Measurements from ENCODE around the gene LRPAP1.

DNA sequence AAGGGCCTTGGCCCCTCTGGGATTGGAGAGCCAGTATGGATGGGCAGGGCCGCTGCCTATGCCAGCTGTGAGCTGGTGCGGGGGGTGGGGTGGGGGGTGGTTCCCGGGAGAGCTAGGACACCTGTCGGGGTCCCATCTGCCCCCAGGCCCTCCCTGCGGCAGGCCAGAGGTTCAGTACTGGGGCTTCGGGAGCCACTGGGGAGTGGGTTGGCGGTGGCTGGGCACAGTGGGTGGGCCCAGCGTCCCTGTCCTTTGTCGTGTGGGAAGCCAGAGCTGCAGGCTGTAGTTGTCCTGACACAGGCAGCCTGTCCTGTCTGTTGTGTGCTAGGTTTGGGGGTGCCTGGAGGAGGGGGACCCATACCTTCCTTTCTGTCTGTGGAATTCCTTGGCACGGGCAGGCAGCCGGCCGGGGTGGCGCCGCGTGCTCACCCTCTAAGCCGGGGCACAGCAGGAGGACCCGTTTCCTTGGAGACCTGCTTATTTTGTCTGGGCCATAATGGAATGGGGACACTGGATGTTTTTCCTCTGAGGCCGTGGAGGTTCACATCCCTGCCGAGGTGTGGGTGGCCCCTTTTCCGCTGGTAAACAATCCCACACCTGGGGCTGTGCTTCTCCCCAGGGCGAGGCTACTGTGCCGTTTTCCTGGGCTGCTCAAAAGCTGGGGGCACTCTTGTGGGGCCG lies 54.3 kb downstream of the LRPAP1 start:
- TF ChIP-seq, protein P1, sequence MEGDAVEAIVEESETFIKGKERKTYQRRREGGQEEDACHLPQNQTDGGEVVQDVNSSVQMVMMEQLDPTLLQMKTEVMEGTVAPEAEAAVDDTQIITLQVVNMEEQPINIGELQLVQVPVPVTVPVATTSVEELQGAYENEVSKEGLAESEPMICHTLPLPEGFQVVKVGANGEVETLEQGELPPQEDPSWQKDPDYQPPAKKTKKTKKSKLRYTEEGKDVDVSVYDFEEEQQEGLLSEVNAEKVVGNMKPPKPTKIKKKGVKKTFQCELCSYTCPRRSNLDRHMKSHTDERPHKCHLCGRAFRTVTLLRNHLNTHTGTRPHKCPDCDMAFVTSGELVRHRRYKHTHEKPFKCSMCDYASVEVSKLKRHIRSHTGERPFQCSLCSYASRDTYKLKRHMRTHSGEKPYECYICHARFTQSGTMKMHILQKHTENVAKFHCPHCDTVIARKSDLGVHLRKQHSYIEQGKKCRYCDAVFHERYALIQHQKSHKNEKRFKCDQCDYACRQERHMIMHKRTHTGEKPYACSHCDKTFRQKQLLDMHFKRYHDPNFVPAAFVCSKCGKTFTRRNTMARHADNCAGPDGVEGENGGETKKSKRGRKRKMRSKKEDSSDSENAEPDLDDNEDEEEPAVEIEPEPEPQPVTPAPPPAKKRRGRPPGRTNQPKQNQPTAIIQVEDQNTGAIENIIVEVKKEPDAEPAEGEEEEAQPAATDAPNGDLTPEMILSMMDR (IDR thresholded peaks at IDR 0.05): no peak
- TF ChIP-seq POLR2AphosphoS5 (IDR thresholded peaks at IDR 0.05): no peak

Measured in stomach (tissue), 4 donors.